ENCODE results near the gene TUFM.

DNA sequence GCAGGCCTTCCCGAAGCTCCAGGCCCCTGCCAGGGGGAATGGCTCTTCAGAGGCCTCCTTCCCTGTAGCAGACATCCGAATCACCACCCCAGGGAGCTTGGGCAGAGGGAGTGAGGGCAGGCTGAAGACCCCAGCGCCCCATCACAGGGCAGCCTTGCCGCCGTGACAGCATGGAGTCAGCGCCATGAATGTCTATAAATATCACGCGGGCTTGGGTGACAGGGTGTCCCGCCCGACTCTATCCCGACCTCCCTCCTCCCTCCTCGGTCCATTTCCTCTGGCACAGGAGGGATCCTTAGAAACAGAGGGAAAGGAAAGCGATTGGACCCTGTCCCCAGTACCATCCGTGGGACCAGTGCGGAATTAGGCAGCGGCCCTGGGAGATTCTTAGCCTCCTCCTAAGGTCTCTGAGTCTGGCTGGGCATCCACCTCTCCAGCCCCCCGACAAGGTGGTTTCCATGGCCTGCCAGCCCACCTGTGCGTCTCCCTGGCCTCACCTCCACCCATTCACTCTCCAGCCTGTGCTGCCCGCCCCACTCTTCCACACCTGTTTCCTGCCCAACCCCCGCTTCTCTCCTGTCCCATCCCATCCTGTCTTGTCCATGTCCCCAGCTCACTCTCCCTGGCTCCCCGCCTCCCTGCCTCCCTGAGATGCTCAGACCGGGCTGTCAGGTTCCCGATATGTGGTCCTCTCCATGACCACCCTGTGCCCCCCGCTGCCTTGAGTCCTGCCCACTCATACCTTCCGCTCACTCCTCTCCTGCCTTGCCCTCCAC lies 37.3 kb upstream of the TUFM start:
- TF ChIP-seq, protein P1, sequence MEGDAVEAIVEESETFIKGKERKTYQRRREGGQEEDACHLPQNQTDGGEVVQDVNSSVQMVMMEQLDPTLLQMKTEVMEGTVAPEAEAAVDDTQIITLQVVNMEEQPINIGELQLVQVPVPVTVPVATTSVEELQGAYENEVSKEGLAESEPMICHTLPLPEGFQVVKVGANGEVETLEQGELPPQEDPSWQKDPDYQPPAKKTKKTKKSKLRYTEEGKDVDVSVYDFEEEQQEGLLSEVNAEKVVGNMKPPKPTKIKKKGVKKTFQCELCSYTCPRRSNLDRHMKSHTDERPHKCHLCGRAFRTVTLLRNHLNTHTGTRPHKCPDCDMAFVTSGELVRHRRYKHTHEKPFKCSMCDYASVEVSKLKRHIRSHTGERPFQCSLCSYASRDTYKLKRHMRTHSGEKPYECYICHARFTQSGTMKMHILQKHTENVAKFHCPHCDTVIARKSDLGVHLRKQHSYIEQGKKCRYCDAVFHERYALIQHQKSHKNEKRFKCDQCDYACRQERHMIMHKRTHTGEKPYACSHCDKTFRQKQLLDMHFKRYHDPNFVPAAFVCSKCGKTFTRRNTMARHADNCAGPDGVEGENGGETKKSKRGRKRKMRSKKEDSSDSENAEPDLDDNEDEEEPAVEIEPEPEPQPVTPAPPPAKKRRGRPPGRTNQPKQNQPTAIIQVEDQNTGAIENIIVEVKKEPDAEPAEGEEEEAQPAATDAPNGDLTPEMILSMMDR (IDR thresholded peaks at IDR 0.05) = no peak
- TF ChIP-seq POLR2A (IDR thresholded peaks at IDR 0.05) = no peak
